ENCODE results near the gene PEX10. TPM values are rescaled to one million over a fixed set of nuclear protein-coding genes. Genes with fewer than 3 reads are reported as not detected.

The PEX10 gene
- total and polyA plus RNA-seq, 10 of the 15 experiments (the other 5 are each of a cell fraction or from before 2014, with no cell fraction given) = 0.24 to 24.9 (median 16.8) TPM; not detected in 1

- TF ChIP-seq RB1 (IDR thresholded peaks at IDR 0.05; ENCODE audit: borderline replicate concordance) (no peak), FOS (IDR thresholded peaks at IDR 0.05; ENCODE audit: borderline replicate concordance, extremely low read depth, insufficient read length) (no peak), HDAC2 (IDR thresholded peaks at IDR 0.05) (no peak), ELK1 (IDR thresholded peaks at IDR 0.05; ENCODE audit: low read depth, low read length) (no peak)
These were observed 14.2 kb upstream of the PEX10 start (continued) for GRCh38 chr1:2426540-2426939.

DNA sequence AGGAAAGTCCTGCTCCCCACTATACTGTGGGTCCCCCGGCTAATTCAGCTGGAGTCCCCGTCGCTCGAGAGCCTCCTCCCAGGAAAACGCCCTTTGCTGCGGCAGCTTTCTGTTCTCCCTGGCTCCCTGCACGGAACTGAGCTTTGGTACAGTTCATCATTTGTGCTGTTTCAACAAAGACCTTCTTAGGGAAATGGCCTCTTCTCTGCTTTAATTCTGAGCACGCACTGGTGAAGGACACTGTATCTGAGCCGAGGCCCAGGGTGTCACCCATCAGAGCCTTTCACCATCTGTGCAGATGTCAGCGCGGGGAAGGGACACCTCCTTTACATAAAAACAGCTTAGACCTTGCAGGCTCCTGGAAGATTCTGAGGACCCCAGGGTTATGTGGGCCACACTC lies 13.5 kb upstream of the PEX10 start:
- RAD21 ChIA-PET (ENCODE audit: unreplicated experiment) = no interaction called here

More for the DNA sequence above, 13.5 kb upstream of the PEX10 start:
- no peaks in the 10 kb centered on the region for H3K79me2 ChIP-seq (ENCODE audit: control insufficient read depth, insufficient read depth, low read length)
- 51% methylated on average over 11 of the region's 11 CpGs for WGBS (ENCODE audit: insufficient coverage, insufficient replicate concordance, low lambda C conversion rate, missing lambda C conversion rate)
- no peak overlapping the region for H3K9ac ChIP-seq (ENCODE audit: control insufficient read depth, insufficient read depth, low read length)
- intact Hi-C loops (cut with micrococcal nuclease; ENCODE audit: unreplicated experiment) = no loop called here
- no TSS peak for BruUV-seq (replicated peaks)
- no peak overlapping the region for H3K27ac ChIP-seq (ENCODE audit: control insufficient read depth, insufficient read depth)
- H3K9me3 ChIP-seq (replicated peaks; ENCODE audit: control insufficient read depth, insufficient read depth, low read length) = peaks cover 6% of the 10 kb centered on the region; the same call in 1 of the 3 replicates
- no peaks in the 10 kb centered on the region for H3K27me3 ChIP-seq (replicated peaks in 1 of 2; ENCODE audit: control insufficient read depth in 2 of 2, insufficient read depth in 2 of 2, low read length in 1 of 2)
- DNase-seq (ENCODE audit: low read depth, low spot score) (no peak), FAIRE-seq (no peak), ATAC-seq (no peak)
- TF ChIP-seq MEF2A (IDR thresholded peaks at IDR 0.05; ENCODE audit: insufficient read depth, low read depth, low read length) (no peak), JUND (IDR thresholded peaks at IDR 0.05; ENCODE audit: low read depth, low read length) (no peak), ATF2 (IDR thresholded peaks at IDR 0.05; ENCODE audit: low read length) (no peak), BRCA1 (IDR thresholded peaks at IDR 0.05; ENCODE audit: low read depth, low read length) (no peak), PAX8 (IDR thresholded peaks at IDR 0.05) (no peak), TCF7 (IDR thresholded peaks at IDR 0.05; ENCODE audit: borderline replicate concordance) (no peak), FOS (IDR thresholded peaks at IDR 0.05; ENCODE audit: borderline replicate concordance, extremely low read depth, insufficient read length) (no peak)
- H3K36me3 ChIP-seq (ENCODE audit: control insufficient read depth in 2 of 2, insufficient read depth in 2 of 2, low read length in 1 of 2) = no peaks in the 10 kb centered on the region
- in situ Hi-C loops (cut with MboI) = no loop called here
- ChIA-PET SMC1A (ENCODE audit: uncharacterized antibody, unreplicated experiment) (no interaction called here), CTCF (no interaction called here), POLR2A (no interaction called here)
- H3K4me2 ChIP-seq (ENCODE audit: control insufficient read depth, insufficient read depth) = no peak overlapping the region
- no peaks in the 10 kb centered on the region for H4K20me1 ChIP-seq (ENCODE audit: control insufficient read depth, insufficient read depth)
- H3K4me3 ChIP-seq = no peak overlapping the region
- H3K4me1 ChIP-seq (ENCODE audit: control insufficient read depth, insufficient read depth, low read length) = no peaks in the 10 kb centered on the region
- no peak overlapping the region for H2AFZ ChIP-seq (ENCODE audit: control insufficient read depth, low read depth, low read length)
